ENCODE data around the gene PAM. TPM values are rescaled to one million over a fixed set of nuclear protein-coding genes. Genes with fewer than 3 reads are reported as not detected.

The PAM gene
- total and polyA plus RNA-seq, 2 donors (not counting 3 experiments of a cell fraction or from before 2014, with no cell fraction given), result 118 to 176 TPM

GRCh38 chr5:102858221-102858620 is 103.1 kb downstream of the PAM start:
- intact Hi-C loops (cut with micrococcal nuclease) (no loop called here), dilution Hi-C loops (cut with MboI; ENCODE audit: extremely low pct_ligation_motif_present, low sequenced_read_pairs) (no loop called here)
- Histone ChIP-seq H3K9me1 (replicated peaks; ENCODE audit: control insufficient read depth, extremely low read depth, insufficient read depth, low read length) (no peaks in the 10 kb centered on the region), H3K4me3 (replicated peaks in 1 of 3; ENCODE audit: insufficient read depth in 1 of 3, low read depth in 1 of 3, low read length in 3 of 3) (no peak overlapping the region), H3K9ac (replicated peaks; ENCODE audit: extremely low read depth, insufficient read depth, low read length) (no peak overlapping the region), H3K36me3 (ENCODE audit: control insufficient read depth in 2 of 2, extremely low read depth in 1 of 2, insufficient read depth in 2 of 2, low read length in 2 of 2) (no peaks in the 10 kb centered on the region), H3K4me2 (ENCODE audit: insufficient read depth, low read length) (no peak overlapping the region), H3K27me3 (ENCODE audit: control insufficient read depth in 2 of 2, insufficient read depth in 2 of 2, low read length in 2 of 2) (no peaks in the 10 kb centered on the region), H3K27ac (ENCODE audit: insufficient read depth, low read depth, low read length) (no peak overlapping the region), H4K20me1 (replicated peaks; ENCODE audit: control insufficient read depth, extremely low read depth, insufficient read depth, low read length) (no peaks in the 10 kb centered on the region), H2AFZ (ENCODE audit: low read depth, low read length) (no peak overlapping the region), H3K79me2 (ENCODE audit: control insufficient read depth, insufficient read depth, low read length) (no peaks in the 10 kb centered on the region), H3K9me3 (replicated peaks; ENCODE audit: control insufficient read depth, insufficient read depth, low read length) (no peaks in the 10 kb centered on the region), H3K4me1 (ENCODE audit: control insufficient read depth, extremely low read depth, insufficient read depth, low read length) (peaks cover 9% of the 10 kb centered on the region)
- TF ChIP-seq GATA2 (IDR thresholded peaks at IDR 0.05; ENCODE audit: insufficient read depth, insufficient read length, low read depth, low read length), result no peak
- no peak for TF ChIP-seq JUN (IDR thresholded peaks at IDR 0.05; ENCODE audit: borderline replicate concordance, insufficient read depth, insufficient read length, low read depth)
- no peak for TF ChIP-seq MAX (IDR thresholded peaks at IDR 0.05; ENCODE audit: insufficient read depth, insufficient read length)
- no peak for TF ChIP-seq POLR2AphosphoS5 (IDR thresholded peaks at IDR 0.05; ENCODE audit: insufficient read depth, low read depth, low read length)
- TF ChIP-seq FOS (IDR thresholded peaks at IDR 0.05; ENCODE audit: borderline replicate concordance, insufficient read depth, low read length), result no peak
- no peak for TF ChIP-seq POLR2A (IDR thresholded peaks at IDR 0.05; ENCODE audit: low read depth, low read length)
- TF ChIP-seq EZH2 (IDR thresholded peaks at IDR 0.05; ENCODE audit: borderline replicate concordance, low read depth, low read length, severe bottlenecking), result no peak
- no peak for TF ChIP-seq MYC (IDR thresholded peaks at IDR 0.05; ENCODE audit: low read depth, low read length)
- no peak for TF ChIP-seq CTCF (IDR thresholded peaks at IDR 0.05; ENCODE audit: extremely low read depth in 1 of 2, insufficient read depth in 1 of 2, low read depth in 1 of 2, low read length in 2 of 2)
- ChIA-PET POLR2A (no interaction called here), CTCF (interaction anchor here (1.4 to 1.6 kb wide), 2 partner anchors 8 to 27 kb away, joined by 3 to 8 read pairs; no protein-coding TSS in a partner anchor)
- no TSS peak for BruUV-seq (replicated peaks)
- FAIRE-seq (no peak), DNase-seq (ENCODE audit: low read depth, low spot score) (no peak)
